ENCODE results near the gene TAGAP. TPM values are rescaled to one million over a fixed set of nuclear protein-coding genes. Genes with fewer than 3 reads are reported as not detected.

The TAGAP gene
- total and polyA plus RNA-seq, 2 experiments from 2014 or later = not detected

DNA sequence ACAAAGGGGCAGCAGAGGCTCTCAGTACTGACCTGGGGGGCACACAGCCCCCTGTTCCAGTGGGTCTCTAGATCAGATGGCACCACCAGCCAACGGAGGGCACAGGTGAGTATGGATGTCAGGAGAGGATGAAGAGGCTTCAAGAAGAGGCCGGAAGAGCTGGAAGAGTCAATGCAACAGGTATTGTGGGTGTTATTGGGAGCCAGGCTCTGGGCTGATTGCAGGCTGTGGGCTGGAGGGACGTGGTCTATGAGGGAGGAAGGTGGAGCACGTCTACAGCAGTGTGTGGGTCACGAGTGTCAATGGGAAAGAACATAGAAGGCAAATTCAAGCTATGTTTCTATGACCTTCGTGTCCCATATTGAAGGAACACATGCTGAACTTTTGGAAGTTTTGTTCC lies 18.8 kb upstream of the TAGAP start:
- no peak overlapping the region for H3K4me2 ChIP-seq (ENCODE audit: unreplicated experiment)
- no peak overlapping the region for H3K27ac ChIP-seq
- H3F3A ChIP-seq (ENCODE audit: insufficient read depth) = no peaks in the 10 kb centered on the region
- H3K79me2 ChIP-seq (ENCODE audit: insufficient read depth) = no peaks in the 10 kb centered on the region
- DNase-seq = no peak
- H4K20me1 ChIP-seq (ENCODE audit: insufficient read depth) = no peaks in the 10 kb centered on the region
- TF ChIP-seq EZH2 (IDR thresholded peaks at IDR 0.05; ENCODE audit: insufficient read depth, poor library complexity, severe bottlenecking) = no peak
- no peak for TF ChIP-seq EZH2phosphoT487 (IDR thresholded peaks at IDR 0.05; ENCODE audit: insufficient read depth, low read depth)
- no peaks in the 10 kb centered on the region for H3K36me3 ChIP-seq (ENCODE audit: low read depth)
- 35 to 46% methylated on average over 6 of the region's 6 CpGs for WGBS, 2 experiments (ENCODE audit: low coverage in 1 of 2, low lambda C conversion rate in 2 of 2, missing lambda C conversion rate in 2 of 2)
- peaks cover 74% of the 10 kb centered on the region for H3K27me3 ChIP-seq (replicated peaks; ENCODE audit: insufficient read depth)
- in situ Hi-C loops (cut with MboI) = no loop called here
- H3K9me2 ChIP-seq (ENCODE audit: insufficient read depth) = no peaks in the 10 kb centered on the region
- H2AFZ ChIP-seq = no peak overlapping the region
- H3K9me3 ChIP-seq (ENCODE audit: low read depth) = no peaks in the 10 kb centered on the region
- no peak overlapping the region for H3K4me3 ChIP-seq
- H3K9ac ChIP-seq = no peak overlapping the region
- no peaks in the 10 kb centered on the region for H3K4me1 ChIP-seq (ENCODE audit: insufficient read depth)

DNA sequence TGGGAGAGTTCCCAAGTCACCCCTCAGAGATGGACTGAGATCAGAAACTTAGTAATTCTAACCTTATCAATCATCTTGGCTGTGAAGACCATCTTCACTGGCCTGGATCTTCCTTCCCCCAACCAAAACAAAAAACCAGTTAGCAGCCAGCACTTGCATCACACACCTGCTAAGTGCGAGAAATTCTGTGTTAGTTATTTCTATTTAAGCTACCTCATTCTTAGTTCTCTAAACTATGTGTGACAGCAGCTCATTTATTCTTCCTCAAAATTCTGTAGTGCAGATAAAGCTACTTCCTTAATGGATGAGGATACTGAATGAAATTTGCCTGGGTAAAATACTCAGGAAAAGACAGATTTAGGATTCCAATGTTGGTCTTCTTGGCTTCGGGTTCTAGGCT lies 18.2 kb upstream of the TAGAP start:
- no peaks in the 10 kb centered on the region for H3F3A ChIP-seq (ENCODE audit: insufficient read depth)
- peaks cover 72% of the 10 kb centered on the region for H3K27me3 ChIP-seq (replicated peaks; ENCODE audit: insufficient read depth)
- no peaks in the 10 kb centered on the region for H3K36me3 ChIP-seq (ENCODE audit: low read depth)
- no peak overlapping the region for H2AFZ ChIP-seq
- no peak overlapping the region for H3K27ac ChIP-seq
- in situ Hi-C loops (cut with MboI) = no loop called here
- no peak overlapping the region for H3K4me2 ChIP-seq (ENCODE audit: unreplicated experiment)
- WGBS, 2 experiments (ENCODE audit: low coverage in 1 of 2, low lambda C conversion rate in 2 of 2, missing lambda C conversion rate in 2 of 2) = 33 to 34% methylated on average over 2 of the region's 2 CpGs
- DNase-seq = no peak
- TF ChIP-seq EZH2phosphoT487 (IDR thresholded peaks at IDR 0.05; ENCODE audit: insufficient read depth, low read depth) (no peak), EZH2 (IDR thresholded peaks at IDR 0.05; ENCODE audit: insufficient read depth, poor library complexity, severe bottlenecking) (no peak)
- H3K9me2 ChIP-seq (ENCODE audit: insufficient read depth) = no peaks in the 10 kb centered on the region
- H4K20me1 ChIP-seq (ENCODE audit: insufficient read depth) = no peaks in the 10 kb centered on the region
- H3K4me1 ChIP-seq (ENCODE audit: insufficient read depth) = no peaks in the 10 kb centered on the region
- no peaks in the 10 kb centered on the region for H3K79me2 ChIP-seq (ENCODE audit: insufficient read depth)
- no peak overlapping the region for H3K9ac ChIP-seq
- H3K4me3 ChIP-seq = no peak overlapping the region
- H3K9me3 ChIP-seq (ENCODE audit: low read depth) = no peaks in the 10 kb centered on the region

DNA sequence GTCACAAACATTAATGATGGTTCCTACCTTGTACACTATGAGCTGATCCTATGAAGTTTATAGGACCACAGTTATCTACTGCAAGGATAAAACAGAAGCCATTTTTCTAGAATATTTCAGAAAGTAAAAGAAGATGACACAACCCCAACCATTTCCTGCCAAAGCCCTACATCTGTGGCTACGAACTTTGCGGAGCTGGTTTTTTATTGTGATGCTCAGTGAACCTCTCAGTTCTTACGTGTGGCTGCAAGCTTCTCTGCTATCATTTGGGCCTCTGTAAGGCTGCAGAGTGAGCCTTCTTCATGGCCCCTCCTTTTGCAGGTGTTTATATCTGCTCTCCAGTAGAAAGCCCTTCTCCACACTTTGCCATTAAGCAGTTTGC lies 17.8 kb upstream of the TAGAP start:
- TF ChIP-seq EZH2 (IDR thresholded peaks at IDR 0.05; ENCODE audit: insufficient read depth, poor library complexity, severe bottlenecking) (no peak), EZH2phosphoT487 (IDR thresholded peaks at IDR 0.05; ENCODE audit: insufficient read depth, low read depth) (no peak)

DNA sequence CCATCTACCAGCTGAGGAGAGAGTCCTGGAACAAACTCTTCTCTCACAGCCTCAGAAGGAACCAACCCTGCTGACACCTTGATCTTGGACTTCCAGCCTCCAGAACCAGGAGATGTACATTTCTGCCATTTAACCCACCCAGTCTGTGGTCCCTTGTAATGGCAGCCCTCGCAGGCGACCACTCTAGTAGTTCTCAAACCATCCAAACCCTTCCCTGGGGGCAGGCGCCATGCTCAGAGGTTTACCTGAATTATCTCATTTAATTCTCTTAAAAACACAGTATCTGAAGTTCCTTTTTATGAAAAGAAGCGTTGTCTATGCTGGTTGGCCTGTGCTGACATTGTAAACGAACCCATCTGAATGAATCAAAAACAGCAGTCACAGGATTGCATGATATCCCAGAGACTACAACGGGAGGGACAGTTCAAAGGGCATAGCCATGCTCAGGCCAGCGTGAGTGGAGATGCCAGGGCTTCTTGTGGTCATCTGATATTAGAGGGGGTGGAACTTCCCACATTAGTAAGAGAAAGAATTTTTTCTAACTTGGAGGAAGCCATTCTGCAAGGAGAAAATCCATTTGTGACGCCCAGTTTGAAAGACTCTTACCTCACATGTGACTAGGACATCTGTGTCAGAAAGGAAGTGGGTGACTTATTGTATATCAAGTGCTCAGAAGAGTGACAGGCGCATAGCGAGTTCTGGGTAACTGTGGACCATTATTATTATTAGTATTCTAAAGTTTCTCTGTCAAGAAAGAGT lies 17.2 kb upstream of the TAGAP start:
- H3K79me2 ChIP-seq (ENCODE audit: insufficient read depth) = no peaks in the 10 kb centered on the region
- TF ChIP-seq EZH2phosphoT487 (IDR thresholded peaks at IDR 0.05; ENCODE audit: insufficient read depth, low read depth) = no peak
- TF ChIP-seq EZH2 (IDR thresholded peaks at IDR 0.05; ENCODE audit: insufficient read depth, poor library complexity, severe bottlenecking) = no peak
- H3K27ac ChIP-seq = no peak overlapping the region
- H4K20me1 ChIP-seq (ENCODE audit: insufficient read depth) = no peaks in the 10 kb centered on the region
- in situ Hi-C loops (cut with MboI) = no loop called here
- H2AFZ ChIP-seq = no peak overlapping the region
- H3K4me2 ChIP-seq (ENCODE audit: unreplicated experiment) = no peak overlapping the region
- no peak for DNase-seq
- no peak overlapping the region for H3K9ac ChIP-seq
- no peaks in the 10 kb centered on the region for H3K4me1 ChIP-seq (ENCODE audit: insufficient read depth)
- H3K9me2 ChIP-seq (ENCODE audit: insufficient read depth) = no peaks in the 10 kb centered on the region
- WGBS, 2 experiments (ENCODE audit: low coverage in 1 of 2, low lambda C conversion rate in 2 of 2, missing lambda C conversion rate in 2 of 2) = 40 to 45% methylated on average over 10 of the region's 10 CpGs
- H3K4me3 ChIP-seq = no peak overlapping the region
- no peaks in the 10 kb centered on the region for H3F3A ChIP-seq (ENCODE audit: insufficient read depth)
- H3K27me3 ChIP-seq (replicated peaks; ENCODE audit: insufficient read depth) = peaks cover 79% of the 10 kb centered on the region
- H3K9me3 ChIP-seq (ENCODE audit: low read depth) = no peaks in the 10 kb centered on the region
- H3K36me3 ChIP-seq (ENCODE audit: low read depth) = no peaks in the 10 kb centered on the region

More for the DNA sequence above, 17.8 kb upstream of the TAGAP start:
- 69% methylated on average over 3 of the region's 3 CpGs for WGBS, 2 experiments (ENCODE audit: low coverage in 1 of 2, low lambda C conversion rate in 2 of 2, missing lambda C conversion rate in 2 of 2)
- Histone ChIP-seq H3K27me3 (replicated peaks; ENCODE audit: insufficient read depth) (peaks cover 76% of the 10 kb centered on the region), H3K4me1 (ENCODE audit: insufficient read depth) (no peaks in the 10 kb centered on the region), H3K4me2 (ENCODE audit: unreplicated experiment) (no peak overlapping the region), H3K4me3 (no peak overlapping the region), H3F3A (ENCODE audit: insufficient read depth) (no peaks in the 10 kb centered on the region), H3K9ac (no peak overlapping the region), H3K79me2 (ENCODE audit: insufficient read depth) (no peaks in the 10 kb centered on the region), H4K20me1 (ENCODE audit: insufficient read depth) (no peaks in the 10 kb centered on the region), H3K9me2 (ENCODE audit: insufficient read depth) (no peaks in the 10 kb centered on the region), H3K36me3 (ENCODE audit: low read depth) (no peaks in the 10 kb centered on the region), H3K9me3 (ENCODE audit: low read depth) (no peaks in the 10 kb centered on the region), H2AFZ (no peak overlapping the region), H3K27ac (no peak overlapping the region)
- in situ Hi-C loops (cut with MboI) = no loop called here
- no peak for DNase-seq

Measured in GM23248 (cell line).